NCI-H2029 treated with DMSO at 0.1 percent for 48 hours (cell line): ENCODE data around the gene ST8SIA4.

Experiments
- DNase-seq: peaks from one replicate; lab custom pipeline; 2025; lab: John Stamatoyannopoulos, UW

The ST8SIA4 gene

DNA sequence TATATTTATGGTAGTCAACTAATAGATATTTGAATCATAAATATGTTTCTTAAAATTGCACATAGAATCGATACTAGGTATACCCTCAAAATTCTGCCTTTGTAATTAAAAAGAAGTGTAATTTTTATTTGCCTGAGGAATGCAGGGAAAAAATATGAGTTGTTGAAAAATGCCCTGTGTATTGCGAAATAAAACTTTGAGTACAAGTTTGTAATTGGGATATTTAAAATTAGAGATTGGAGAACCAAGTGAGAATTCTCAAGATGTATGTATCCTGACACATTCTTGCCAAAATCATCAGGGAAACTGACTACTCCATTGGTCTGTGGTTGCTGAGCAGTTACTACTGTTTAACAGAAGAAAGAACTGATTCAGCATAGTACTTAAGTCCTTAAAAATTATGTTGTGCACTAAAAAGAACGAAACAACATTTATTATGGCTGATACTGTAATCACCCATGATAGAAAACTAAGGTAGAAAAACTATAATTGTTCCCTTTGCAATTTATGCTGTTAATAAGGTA lies 36.0 kb downstream of the ST8SIA4 start:
- no peak for DNase-seq

DNA sequence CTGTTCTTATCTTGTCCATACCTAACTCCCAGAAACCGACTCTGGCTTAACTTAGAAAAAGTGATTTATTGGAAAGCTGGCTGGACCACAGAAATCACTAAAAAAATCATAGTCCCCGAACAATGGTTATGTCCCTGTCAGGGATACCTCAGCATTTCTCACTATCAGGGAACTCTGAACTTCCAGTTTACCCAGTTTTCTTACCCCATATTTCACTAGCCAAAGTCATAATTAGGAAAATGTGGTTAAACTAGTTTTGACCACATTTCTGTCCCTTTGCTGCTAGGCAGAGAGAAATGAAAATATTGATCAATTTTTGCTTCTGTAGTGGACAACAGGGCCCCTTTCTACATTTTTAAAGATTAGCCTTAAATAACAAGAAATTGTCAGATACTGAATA lies 38.2 kb downstream of the ST8SIA4 start:
- no peak for DNase-seq

DNA sequence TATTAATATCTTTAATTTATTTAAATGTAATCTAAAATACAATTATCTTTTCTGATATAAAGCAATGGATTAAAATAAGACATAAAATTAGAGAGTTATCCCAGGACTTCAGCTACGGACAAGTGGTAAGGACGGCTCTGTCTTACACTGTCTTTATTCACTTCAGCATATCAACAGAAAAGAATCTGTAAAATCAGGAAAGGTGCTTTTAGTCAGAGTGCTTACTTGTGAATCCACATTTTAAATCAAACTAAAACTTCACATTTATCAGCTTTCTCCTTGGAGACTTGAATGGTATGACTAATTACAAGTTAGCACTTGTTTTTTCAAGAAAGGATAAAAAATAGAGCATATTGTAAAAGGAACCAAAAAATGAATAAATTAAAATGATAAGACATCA lies 39.3 kb downstream of the ST8SIA4 start:
- no peak for DNase-seq

DNA sequence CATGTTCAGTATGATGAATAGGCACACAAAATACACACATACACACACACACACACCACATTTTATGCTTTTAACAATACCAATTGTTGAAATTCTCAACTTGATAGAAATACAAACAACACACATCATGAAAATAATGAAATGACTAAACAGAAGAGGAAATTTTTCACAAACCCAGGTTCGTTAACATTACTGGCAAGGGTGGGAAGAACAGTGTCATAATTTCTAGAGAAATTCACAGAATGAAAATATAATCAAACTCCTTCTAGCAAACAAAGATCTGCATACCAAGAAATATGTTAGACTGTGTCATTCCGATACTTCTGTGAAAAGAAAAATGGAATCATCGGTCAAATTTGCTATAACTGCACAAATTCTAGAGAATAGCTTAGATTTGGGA lies 41.9 kb downstream of the ST8SIA4 start:
- no peak for DNase-seq

DNA sequence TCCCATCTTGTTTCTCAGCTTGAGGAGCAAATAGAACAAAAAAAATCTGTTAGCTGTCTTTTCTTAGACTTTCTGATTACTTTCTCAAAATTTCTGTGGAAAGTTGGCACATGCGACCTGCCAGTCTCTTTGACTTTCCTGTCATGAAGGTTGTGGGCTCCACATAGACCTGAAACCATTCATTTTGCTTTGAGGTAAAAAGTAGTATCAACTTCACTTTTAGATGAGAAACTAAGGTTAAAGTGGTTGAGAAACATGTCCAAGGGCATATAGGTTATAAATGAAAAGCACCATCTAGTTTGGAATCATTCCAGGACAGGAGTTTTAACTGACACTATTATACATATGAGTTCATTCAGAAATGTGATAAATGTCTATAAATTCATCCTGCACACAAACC lies 42.7 kb downstream of the ST8SIA4 start:
- DNase-seq, result no peak

DNA sequence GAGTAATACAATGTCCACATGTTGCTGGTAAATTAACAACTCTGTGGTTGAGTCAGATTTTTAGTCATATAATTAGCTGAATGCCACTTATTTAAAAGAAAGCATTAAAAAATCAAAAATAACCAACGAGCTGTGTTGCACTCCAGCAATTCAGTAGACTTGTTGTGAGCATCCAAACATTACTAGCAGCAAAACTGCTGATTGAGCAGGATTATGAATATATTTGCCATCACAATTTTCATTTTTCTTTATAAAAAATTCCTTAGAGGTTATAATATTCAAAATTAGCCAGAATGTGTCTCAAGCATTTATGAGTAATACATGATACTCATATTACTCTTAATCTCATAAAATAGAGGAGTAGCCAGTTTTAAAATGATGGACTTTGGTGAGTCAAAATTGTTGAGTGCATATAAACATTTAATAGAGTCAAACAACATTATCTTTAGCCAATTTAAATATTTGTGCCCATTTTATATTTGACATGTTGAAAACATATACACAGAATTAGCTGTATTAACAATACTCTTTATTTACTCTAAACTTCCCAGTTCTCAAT lies 44.0 kb downstream of the ST8SIA4 start:
- no peak for DNase-seq

DNA sequence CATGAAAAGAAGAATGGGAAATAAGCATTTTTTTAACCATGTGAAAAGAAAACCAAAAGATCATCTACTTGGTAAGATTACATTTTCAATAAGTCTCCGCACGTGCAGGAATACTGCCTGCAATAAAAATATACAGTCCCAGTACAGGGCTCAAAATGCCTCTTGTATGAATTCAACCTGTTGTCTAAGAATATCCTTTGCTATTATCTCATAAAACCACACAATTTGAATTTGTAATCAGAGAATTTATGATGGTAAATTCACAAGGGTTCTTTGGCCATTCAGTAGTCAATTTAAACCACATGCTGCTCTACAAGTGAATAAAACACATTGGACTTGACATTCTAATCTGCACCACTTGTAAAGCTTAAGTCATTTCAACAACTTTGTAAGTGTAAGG lies 46.6 kb downstream of the ST8SIA4 start:
- DNase-seq, result no peak

DNA sequence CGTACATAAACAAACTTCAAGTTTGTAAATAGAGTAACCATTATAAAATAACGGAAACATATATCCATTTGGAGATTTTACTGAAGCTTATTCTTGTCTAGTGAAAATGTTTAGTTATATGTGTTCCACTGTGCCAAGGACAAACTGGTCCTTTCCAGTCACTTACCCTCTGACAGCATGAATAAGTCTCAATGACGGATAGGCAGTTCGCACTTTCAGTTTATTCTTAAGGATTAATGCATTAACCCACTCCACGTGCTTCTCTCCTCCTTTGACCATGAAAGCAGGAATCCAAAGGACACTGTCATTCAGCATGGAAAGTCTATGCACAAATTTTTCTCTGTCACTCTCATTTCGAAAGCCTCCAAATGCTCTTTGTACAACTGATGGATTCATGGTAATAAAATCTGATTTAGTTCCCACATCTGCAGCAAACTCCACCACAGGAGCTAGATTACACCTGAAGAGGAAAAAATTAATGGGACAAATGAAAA lies 47.1 kb downstream of the ST8SIA4 start:
- no peak for DNase-seq

DNA sequence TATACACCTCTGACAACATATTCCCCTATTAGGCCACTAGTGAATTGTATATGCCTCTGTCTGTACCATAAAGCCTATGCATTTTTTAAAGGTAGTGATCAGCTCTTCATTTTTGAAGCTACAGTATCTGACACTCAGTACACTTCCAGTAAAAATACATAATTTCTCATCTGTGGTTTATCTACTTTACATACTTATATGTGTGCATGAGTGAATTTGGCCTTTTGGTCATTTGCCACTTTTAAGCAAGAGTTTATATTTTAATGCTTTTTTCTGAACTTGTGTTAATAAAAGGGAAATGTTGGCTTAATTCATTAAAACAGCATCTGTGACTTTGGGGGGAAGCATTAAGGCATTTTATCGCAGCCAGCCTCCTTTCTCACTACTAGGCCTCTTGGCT lies 47.8 kb downstream of the ST8SIA4 start:
- DNase-seq, result no peak

DNA sequence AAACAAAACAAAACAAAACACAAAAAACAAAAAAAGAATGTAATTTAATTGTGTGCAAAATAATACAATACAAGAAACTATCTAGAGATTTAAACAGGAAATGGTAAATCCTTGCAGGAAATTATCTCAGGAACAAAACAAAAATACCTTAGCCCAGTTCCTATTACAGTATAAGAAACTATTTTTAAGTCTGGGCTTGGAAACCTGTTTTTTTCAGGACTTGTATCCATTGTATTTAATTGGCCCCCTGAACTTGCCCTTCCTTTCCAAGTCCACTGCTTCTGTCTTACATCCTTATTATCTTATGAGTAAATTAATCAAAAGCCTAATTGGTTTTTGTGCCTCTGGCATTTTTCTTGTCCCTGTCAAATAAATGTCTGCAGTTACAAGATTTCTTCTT lies 48.5 kb downstream of the ST8SIA4 start:
- DNase-seq, result no peak

DNA sequence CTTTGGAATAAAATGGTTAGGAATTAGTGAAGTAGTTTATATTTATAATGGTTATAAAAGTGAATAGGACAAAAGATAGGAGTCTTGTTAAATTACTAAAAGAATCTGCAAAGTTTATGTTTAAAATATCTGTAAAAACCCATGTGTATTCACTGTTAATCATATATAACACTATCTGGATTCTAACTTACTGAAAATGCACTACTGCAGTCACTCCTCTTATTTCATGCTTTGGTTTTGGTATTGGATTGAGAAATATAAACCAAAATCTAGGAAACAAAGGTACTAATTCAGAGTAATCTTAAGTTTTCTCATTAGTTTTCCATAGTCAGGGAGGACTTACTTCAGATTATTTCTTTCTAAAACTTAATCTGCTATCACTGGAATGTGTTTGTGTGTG lies 49.5 kb downstream of the ST8SIA4 start:
- no peak for DNase-seq

DNA sequence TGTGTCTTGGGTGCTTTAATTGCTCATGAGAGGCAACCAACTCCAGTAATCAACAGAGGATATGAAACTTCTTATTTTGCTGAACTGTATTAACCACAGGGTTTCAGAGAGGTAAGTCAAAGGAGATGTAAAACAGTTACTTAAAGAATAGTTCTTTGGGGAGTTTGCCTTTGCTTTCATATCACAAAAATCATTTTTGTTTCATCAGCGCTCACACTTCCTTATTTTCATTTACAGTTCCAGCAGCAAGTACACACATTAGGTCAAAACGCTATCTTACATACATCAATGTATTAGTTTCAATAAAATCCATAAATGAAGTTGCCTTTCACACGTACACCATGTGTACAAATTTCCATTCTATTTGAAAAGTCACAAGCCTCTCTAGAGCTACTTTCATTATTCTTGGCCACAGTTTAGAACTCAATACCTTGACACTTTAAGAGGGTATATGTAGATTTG lies 50.1 kb downstream of the ST8SIA4 start:
- no peak for DNase-seq

DNA sequence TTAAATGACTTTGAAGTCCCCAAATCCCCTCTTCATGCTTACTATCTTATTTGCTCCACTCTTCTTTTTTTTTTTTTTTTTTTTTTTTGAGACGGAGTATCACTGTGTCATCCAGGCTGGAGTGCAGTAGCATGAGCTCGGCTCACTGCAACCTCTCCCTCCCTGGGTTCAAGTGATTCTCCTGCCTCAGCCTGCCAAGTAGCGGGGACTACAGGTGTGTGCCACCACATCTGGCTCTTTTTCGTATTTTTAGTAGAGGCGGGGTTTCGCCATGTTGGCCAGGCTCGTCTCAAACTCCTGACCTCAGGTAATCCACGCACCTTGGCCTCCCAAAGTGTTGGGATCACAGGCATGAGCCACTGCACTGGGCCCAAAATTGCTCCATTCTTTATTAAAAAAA lies 51.0 kb downstream of the ST8SIA4 start:
- no peak for DNase-seq

DNA sequence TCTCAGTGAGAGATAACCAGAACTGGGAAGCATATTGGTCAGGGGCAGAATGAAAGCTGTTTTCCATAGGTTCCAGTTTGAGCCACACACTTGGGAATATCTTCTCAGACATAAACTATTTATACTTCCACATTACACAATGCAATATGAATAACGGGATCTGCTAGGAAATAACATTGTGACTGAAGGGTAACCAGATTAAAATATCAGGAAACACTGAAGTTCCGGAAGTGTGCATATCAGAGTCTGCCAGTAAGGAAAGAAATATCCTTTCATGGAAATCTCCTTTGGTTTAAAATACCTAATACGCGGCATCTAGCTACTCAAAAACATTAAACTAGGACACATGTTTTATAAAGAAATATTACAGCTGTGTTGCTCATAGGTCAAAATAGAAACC lies 56.3 kb downstream of the ST8SIA4 start:
- no peak for DNase-seq

DNA sequence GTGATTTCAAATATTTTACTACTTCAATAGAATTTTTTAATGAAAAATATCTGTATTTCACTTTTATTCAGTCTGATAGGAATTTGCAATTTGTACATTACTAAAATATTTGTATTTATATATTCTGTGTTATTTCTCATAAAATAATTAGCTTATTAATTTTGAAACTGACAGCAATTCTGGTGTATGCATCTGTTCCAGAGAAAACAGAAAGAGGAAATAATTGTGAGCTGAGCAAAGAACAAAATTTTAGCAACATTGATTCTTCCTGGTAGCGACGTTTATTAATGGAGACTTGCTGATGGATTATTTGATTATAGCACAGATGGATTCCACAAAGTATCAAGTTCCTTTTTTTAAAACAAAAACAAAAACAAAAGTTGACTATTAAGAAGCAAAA lies 61.0 kb downstream of the ST8SIA4 start:
- DNase-seq, result no peak

DNA sequence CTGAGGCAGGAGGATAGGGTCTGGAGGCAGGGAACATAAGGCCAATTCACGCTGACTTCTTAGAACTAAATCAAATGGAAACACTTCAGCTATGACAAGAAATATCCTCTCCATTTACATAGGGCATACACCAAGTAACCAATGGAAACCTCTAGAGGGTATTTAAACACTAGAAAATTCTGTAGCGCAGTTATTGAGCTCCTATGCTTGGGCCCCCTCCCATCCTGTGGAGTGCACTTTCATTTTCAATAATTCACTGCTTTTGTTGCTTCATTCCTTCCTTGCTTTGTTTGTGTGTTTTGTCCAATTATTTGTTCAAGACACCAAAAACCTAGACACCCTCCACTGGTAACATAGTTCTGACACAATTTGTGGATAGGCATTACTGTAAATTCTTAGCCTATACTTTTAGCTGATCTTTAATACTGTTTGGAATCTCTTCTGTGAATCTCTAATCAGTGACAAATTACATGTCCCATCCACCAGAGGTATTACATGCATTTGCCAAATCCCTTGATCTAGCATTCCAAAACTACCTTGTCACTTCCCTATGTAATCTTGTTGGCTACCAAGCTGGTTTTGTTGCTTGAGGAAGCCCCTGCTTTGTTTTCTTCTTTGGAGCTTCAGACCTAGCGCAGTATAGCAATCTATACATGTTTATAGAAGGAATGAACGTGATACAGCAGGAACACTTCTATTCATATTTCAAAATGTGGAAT lies 61.6 kb downstream of the ST8SIA4 start:
- DNase-seq, result no peak

DNA sequence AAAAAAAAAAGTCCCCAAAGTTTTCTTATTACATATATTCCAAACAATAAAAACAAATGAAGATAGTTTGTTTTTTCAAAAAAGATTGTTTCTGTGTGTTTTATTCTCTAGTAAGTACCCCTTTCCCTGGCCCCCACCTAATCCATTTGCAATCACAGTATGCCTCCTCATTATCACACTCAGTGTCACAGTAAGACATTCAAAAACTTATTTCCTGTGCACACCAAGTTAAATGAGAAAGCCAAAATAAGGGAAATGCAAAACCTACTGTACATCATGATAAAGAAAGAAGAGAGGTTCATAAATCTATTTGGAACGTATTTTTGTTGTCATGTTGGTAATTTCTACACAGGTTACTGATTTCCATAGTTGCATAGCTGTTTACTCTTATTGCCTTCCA lies 62.3 kb downstream of the ST8SIA4 start:
- DNase-seq, result no peak

DNA sequence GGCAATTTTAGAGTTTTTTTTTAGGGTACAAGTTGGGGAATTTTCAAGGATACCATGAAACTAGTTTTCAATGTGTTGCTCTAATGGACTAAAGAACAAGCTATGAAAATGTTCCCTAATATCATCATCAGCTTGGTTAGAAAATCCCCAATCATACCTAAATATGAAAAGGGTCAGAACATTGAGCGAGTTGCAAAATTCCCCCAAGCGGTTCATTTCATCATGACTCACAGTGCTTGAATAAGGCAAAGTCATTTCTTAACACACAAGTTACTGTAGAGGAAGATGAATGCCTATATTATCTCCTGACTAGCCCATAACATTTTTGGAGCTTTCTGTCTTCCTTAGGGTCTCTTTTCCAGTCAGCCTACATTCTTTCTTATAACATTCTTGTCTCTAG lies 62.7 kb downstream of the ST8SIA4 start:
- no peak for DNase-seq

DNA sequence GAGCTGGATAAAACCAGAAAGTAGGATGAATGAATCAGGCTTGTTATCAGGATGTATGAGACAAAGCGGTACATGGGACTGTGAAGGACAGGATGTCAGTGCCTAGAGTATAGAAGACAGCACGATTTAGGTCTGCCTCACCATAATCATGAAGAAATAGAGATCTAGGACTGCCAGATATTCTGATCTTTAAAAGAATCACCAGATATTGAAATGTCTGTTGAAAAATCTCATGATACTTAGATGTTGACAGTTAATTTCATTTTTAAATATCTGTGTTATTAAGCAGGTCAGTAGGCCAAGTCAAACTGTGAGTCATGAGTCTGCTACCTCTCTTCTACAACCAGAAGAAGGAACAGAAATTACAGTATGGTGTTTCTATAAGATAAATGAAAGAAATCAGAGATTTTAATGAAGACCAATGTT lies 65.0 kb downstream of the ST8SIA4 start:
- DNase-seq, result no peak

DNA sequence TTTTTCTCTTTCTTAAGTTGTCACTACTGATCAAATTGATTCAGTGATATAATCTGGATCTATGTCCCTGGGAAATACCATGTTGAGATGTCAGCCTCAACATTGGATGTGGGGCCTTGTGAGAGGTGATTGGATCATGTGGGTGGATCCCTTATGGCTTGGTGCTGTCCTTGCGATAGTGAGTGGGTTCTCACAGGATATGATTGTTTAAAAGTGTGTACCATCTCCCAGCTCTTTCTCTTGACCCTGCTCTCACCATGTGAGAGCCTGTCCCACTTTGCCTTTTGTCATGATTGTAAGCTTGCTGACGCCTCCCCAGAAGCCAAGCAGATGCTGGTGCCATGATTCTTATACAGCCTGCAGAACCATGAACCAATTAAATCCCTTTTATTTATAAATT lies 68.6 kb downstream of the ST8SIA4 start:
- no peak for DNase-seq

DNA sequence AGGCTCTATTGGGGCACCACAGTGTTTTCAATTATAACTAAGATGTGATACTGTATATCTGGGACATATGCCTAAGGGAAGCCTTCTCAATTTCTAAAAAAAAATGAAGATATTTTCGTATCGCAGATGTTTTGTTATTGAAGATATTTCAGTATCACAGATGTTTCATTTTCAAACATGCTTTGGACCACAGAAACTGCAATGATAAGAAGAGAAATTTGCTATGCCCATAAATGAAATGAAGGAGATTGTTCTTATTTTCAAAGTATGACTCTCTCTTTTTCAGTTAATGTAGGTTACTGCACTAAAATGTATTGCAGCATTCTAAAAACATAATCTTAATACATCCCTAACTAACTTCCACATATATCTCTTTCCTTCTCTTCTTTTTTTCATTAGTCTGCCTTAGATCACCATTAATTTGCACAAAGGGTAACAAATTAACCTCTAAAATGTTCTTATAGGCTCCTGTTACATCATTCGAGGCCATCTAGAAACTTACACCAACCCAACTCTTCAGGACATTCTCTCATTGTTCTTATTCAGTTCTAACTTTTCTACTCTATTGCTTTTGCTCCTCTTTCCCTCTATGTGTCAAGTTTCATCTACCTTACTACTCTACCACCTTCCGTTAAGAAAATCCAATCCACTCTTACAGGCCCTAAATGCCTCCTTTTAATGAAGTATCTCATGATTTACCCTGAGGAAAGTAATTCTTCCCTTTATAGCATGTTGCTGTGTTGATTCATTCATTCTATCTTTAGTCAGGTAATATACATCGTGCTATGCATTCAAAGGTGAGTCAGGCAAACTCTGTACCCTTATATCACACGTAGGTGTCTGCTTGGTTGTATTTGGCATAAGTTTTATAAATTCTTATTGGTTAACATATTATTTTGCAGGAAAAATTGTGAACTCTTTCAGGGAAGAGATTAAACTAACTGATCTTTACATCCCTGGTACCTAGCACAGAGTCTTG lies 70.5 kb downstream of the ST8SIA4 start:
- no peak for DNase-seq

DNA sequence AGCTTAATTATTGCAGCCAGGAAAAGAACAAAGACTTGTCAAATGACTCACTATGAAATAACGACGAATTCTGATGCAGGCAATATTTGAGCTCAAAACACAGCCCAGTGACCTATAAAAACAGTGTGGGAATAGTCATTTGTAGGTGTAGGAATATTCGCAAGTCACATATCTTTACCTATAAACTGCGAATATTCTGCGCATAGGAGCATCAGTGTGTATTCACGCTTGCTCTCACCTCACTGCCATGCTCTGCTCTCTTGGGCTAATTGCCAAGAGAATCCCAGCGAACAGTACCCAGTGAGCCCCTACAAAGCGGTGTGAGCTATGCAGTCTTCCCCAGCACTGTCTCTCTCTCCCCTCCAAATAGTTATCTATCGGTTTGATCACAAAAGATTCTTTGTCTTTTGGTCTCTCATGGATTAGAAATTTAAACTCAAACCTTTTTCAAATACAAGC lies 74.2 kb downstream of the ST8SIA4 start:
- DNase-seq, result no peak
